Duodenal mucosa (tissue), 2 donors: ENCODE measurements around the gene DMBT1.

Experiments used
- H3K27ac ChIP-seq: one replicate; pipeline ENCODE4 v1.7.0; 2013; ENCODE audit warnings: low read depth, low read length
- H3K27me3 ChIP-seq, 2 donors: one replicate each; pipeline ENCODE4 v1.7.0; 2013; ENCODE audit warnings: low read length in 2 of 2, control low read depth in 1 of 2; ENCODE audit not compliant: insufficient read depth in 2 of 2, control insufficient read depth in 1 of 2
- H3K36me3 ChIP-seq, 2 donors: one replicate each; pipeline ENCODE4 v1.7.0; 2013; ENCODE audit warnings: low read length in 2 of 2, control low read depth in 1 of 2; ENCODE audit not compliant: insufficient read depth in 2 of 2, control insufficient read depth in 1 of 2
- H3K4me1 ChIP-seq, 2 donors: one replicate each; pipeline ENCODE4 v1.7.0; 2013; ENCODE audit warnings: low read length in 2 of 2, control low read depth in 1 of 2; ENCODE audit not compliant: insufficient read depth in 2 of 2, control insufficient read depth in 1 of 2
- H3K4me3 ChIP-seq, 2 donors: one replicate each; pipeline ENCODE4 v1.7.0; 2013; ENCODE audit warnings: low read length in 2 of 2, low read depth in 1 of 2
- H3K9ac ChIP-seq, 2 donors: one replicate each; pipeline ENCODE4 v1.7.0; 2013; ENCODE audit warnings: low read length in 2 of 2, low read depth in 1 of 2
- H3K9me3 ChIP-seq, 2 donors: one replicate each; pipeline ENCODE4 v1.7.0; 2013; ENCODE audit warnings: low read length in 2 of 2, control low read depth in 1 of 2; ENCODE audit not compliant: control insufficient read depth in 1 of 2

DMBT1 gene

GRCh38 chr10:122525788-122526187, 34.8 kb upstream of the DMBT1 start:
- H3K27me3 ChIP-seq = no peaks in the 10 kb centered on the region
- no peaks in the 10 kb centered on the region for H3K36me3 ChIP-seq
- H3K4me1 ChIP-seq = peaks cover 23 to 45% of the 10 kb centered on the region in 2 donors
- H3K4me3 ChIP-seq = peak overlapping the region in 1 of 2 donors; percentile 12
- no peaks in the 10 kb centered on the region for H3K9me3 ChIP-seq
- no peak overlapping the region for H3K9ac ChIP-seq
- no peak overlapping the region for H3K27ac ChIP-seq

GRCh38 chr10:122526892-122527291, 33.7 kb upstream of the DMBT1 start:
- no peak overlapping the region for H3K27ac ChIP-seq
- no peak overlapping the region for H3K9ac ChIP-seq
- no peak overlapping the region for H3K4me3 ChIP-seq
- H3K27me3 ChIP-seq = no peaks in the 10 kb centered on the region
- H3K36me3 ChIP-seq = no peaks in the 10 kb centered on the region
- H3K9me3 ChIP-seq = no peaks in the 10 kb centered on the region
- peaks cover 30 to 52% of the 10 kb centered on the region in 2 donors for H3K4me1 ChIP-seq

GRCh38 chr10:122530177-122530576, 30.4 kb upstream of the DMBT1 start:
- Histone ChIP-seq H3K36me3 (no peaks in the 10 kb centered on the region), H3K4me1 (peaks cover 37 to 68% of the 10 kb centered on the region in 2 donors), H3K27ac (no peak overlapping the region), H3K27me3 (no peaks in the 10 kb centered on the region), H3K4me3 (no peak overlapping the region), H3K9ac (no peak overlapping the region), H3K9me3 (no peaks in the 10 kb centered on the region)

GRCh38 chr10:122531261-122531660, 29.3 kb upstream of the DMBT1 start:
- Histone ChIP-seq H3K36me3 (no peaks in the 10 kb centered on the region), H3K27ac (no peak overlapping the region), H3K9me3 (no peaks in the 10 kb centered on the region), H3K27me3 (no peaks in the 10 kb centered on the region), H3K4me1 (peaks cover 32 to 63% of the 10 kb centered on the region in 2 donors), H3K9ac (no peak overlapping the region), H3K4me3 (no peak overlapping the region)

- no peak overlapping the region for H3K4me3 ChIP-seq
- no peaks in the 10 kb centered on the region for H3K27me3 ChIP-seq
- no peak overlapping the region for H3K27ac ChIP-seq
- H3K36me3 ChIP-seq = no peaks in the 10 kb centered on the region
- H3K9ac ChIP-seq = no peak overlapping the region
- peaks cover 28 to 56% of the 10 kb centered on the region in 2 donors for H3K4me1 ChIP-seq
- H3K9me3 ChIP-seq = no peaks in the 10 kb centered on the region
Measured at GRCh38 chr10:122531939-122532338, 28.6 kb upstream of the DMBT1 start.

- no peak overlapping the region for H3K27ac ChIP-seq
- no peak overlapping the region for H3K4me3 ChIP-seq
- no peaks in the 10 kb centered on the region for H3K27me3 ChIP-seq
- no peak overlapping the region for H3K9ac ChIP-seq
- H3K36me3 ChIP-seq = no peaks in the 10 kb centered on the region
- H3K4me1 ChIP-seq = peaks cover 22 to 48% of the 10 kb centered on the region in 2 donors
- no peaks in the 10 kb centered on the region for H3K9me3 ChIP-seq
Measured at GRCh38 chr10:122532601-122533296, 27.8 kb upstream of the DMBT1 start.

GRCh38 chr10:122537545-122537944, 23.0 kb upstream of the DMBT1 start:
- Histone ChIP-seq H3K9ac (no peak overlapping the region), H3K4me3 (no peak overlapping the region), H3K27me3 (no peaks in the 10 kb centered on the region), H3K36me3 (no peaks in the 10 kb centered on the region), H3K4me1 (peaks cover 27 to 37% of the 10 kb centered on the region in 2 donors), H3K27ac (no peak overlapping the region), H3K9me3 (no peaks in the 10 kb centered on the region)

GRCh38 chr10:122541541-122542002, 19.0 kb upstream of the DMBT1 start:
- Histone ChIP-seq H3K27ac (no peak overlapping the region), H3K9me3 (no peaks in the 10 kb centered on the region), H3K4me1 (peaks cover 44 to 46% of the 10 kb centered on the region in 2 donors), H3K4me3 (no peak overlapping the region), H3K36me3 (no peaks in the 10 kb centered on the region), H3K27me3 (no peaks in the 10 kb centered on the region), H3K9ac (peak overlapping the region in 1 of 2 donors; percentile 23)

- Histone ChIP-seq H3K9ac (no peak overlapping the region), H3K9me3 (no peaks in the 10 kb centered on the region), H3K27me3 (no peaks in the 10 kb centered on the region), H3K36me3 (no peaks in the 10 kb centered on the region), H3K4me1 (peaks cover 52 to 62% of the 10 kb centered on the region in 2 donors), H3K4me3 (no peak overlapping the region), H3K27ac (no peak overlapping the region)
Measured at GRCh38 chr10:122543676-122544445, 16.7 kb upstream of the DMBT1 start.

- Histone ChIP-seq H3K27ac (no peak overlapping the region), H3K4me3 (no peak overlapping the region), H3K9me3 (no peaks in the 10 kb centered on the region), H3K4me1 (peaks cover 58 to 68% of the 10 kb centered on the region in 2 donors), H3K9ac (no peak overlapping the region), H3K36me3 (no peaks in the 10 kb centered on the region), H3K27me3 (no peaks in the 10 kb centered on the region)
Measured at GRCh38 chr10:122544493-122544892, 16.1 kb upstream of the DMBT1 start.
